Measurements from ENCODE around the gene PEPD.

GRCh38 chr19:33554391-33554790 lies 32.8 kb upstream of the PEPD start:
- no peak for TF ChIP-seq POLR2A (IDR thresholded peaks at IDR 0.05; ENCODE audit: low read depth, low read length)
- TF ChIP-seq CTCF (IDR thresholded peaks at IDR 0.05; ENCODE audit: extremely low read depth in 1 of 2, insufficient read depth in 1 of 2, low read depth in 1 of 2, low read length in 2 of 2) = no peak
- no peak for TF ChIP-seq EZH2 (IDR thresholded peaks at IDR 0.05; ENCODE audit: borderline replicate concordance, low read depth, low read length, severe bottlenecking)
- TF ChIP-seq MAX (IDR thresholded peaks at IDR 0.05; ENCODE audit: insufficient read depth, insufficient read length) = peak; percentile 16
- TF ChIP-seq FOS (IDR thresholded peaks at IDR 0.05; ENCODE audit: borderline replicate concordance, insufficient read depth, low read length) = no peak
- TF ChIP-seq POLR2AphosphoS5 (IDR thresholded peaks at IDR 0.05; ENCODE audit: insufficient read depth, low read depth, low read length) = no peak
- no peak for TF ChIP-seq GATA2 (IDR thresholded peaks at IDR 0.05; ENCODE audit: insufficient read depth, insufficient read length, low read depth, low read length)
